LNCAP (cell line): ENCODE measurements around the gene GIGYF2.

Experiments used
- CTCF ChIP-seq: fragments of 450-650 bp; IDR thresholded peaks from 2 replicates; pipeline ENCODE4 v1.5.1; 2017; ENCODE audit warnings: mild to moderate bottlenecking

The GIGYF2 gene

GRCh38 chr2:232772531-232772930, 75.4 kb downstream of the GIGYF2 start:
- TF ChIP-seq CTCF = no peak

GRCh38 chr2:232773815-232774214, 76.7 kb downstream of the GIGYF2 start:
- TF ChIP-seq CTCF = no peak

DNA sequence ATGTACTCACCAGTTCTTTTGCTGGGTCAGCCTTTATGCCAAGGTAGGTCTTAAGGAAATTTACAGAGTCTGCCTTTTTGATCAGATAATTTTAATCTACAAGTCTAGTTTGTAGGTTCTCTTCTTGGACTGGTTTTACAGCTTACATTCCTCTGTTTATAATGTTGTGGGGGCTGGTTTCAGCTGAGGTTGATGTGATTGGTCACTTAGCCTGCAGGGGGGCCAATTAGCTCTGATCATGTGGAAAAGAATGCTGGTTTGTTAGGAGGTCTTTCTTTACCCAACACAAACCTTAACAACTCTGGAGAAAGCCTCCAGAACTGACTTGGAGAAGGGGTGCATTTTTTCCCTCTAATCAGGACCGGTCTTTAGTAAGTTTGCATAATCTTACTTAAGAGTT, 79.3 kb downstream of the GIGYF2 start, which contains the start of gene KCNJ13:
TSS of gene KCNJ13 (minus strand) at position 131 of the 400 bp plus-strand sequence. CDS start 5,203 bp downstream, outside the sequence.
- TF ChIP-seq CTCF = no peak

GRCh38 chr2:232777276-232777675, 80.1 kb downstream of the GIGYF2 start:
- TF ChIP-seq CTCF = no peak

GRCh38 chr2:232779465-232779864, 82.3 kb downstream of the GIGYF2 start:
- no peak for TF ChIP-seq CTCF

DNA sequence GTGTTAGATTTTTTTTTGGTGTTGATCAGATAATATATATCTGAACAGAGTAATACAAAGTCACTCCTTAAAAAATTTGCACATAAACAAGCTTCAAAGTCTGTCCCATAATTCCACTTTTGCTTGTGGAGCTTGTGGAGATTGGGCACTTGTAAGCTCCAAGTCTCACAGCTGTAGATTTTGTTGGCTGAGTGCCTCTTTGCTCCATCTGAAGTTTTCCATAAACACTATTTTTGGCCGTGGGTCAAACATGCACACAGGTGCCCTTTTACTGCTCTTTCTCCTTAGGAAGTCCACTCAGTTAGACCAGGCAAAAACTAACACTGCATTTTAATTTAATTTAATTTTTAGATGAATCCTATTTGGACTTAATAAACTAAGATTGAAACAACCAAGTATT, 82.8 kb downstream of the GIGYF2 start:
- TF ChIP-seq CTCF = no peak

DNA sequence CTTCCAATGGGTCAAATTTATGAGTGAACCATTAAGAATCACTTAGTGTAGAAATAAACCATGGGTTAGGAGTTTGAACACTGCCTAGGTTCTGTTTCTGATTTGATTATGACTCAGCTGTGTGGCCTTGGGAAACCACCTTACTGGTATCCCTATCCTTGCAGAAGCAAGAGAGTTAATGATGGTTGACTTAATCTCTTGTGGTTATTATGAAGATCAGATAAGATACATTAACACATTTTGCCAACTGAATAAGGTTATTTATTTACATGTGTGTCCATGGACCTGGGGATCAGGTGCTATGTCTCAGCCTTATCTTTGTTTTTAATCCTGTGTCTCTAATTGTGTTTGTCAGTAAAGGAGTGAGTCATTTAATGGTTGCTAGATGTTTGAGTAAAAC, 84.6 kb downstream of the GIGYF2 start:
- TF ChIP-seq CTCF = no peak

- TF ChIP-seq CTCF = no peak
Observed at GRCh38 chr2:232783278-232783677, 86.1 kb downstream of the GIGYF2 start.
